Nephron (organoid): ENCODE results near the gene GDF7.
A peak's percentile ranks its signal among the peaks of the same experiment; 100 is the strongest.

Experiments
- H3K27ac Mint-ChIP-seq, 3 experiments: 2 replicates each; pipeline ENCODE4 v1.8.0; 2020; ENCODE audit warnings: mixed read lengths in 3 of 3, mild to moderate bottlenecking in 2 of 3, moderate library complexity in 1 of 3
- H3K27me3 Mint-ChIP-seq: 2 replicates; pipeline ENCODE4 v1.8.0; 2021; ENCODE audit warnings: low read depth, mild to moderate bottlenecking, moderate library complexity, mixed read lengths
- H3K36me3 Mint-ChIP-seq: 2 replicates; pipeline ENCODE4 v1.8.0; 2020; ENCODE audit warnings: low read depth, mixed read lengths
- H3K4me1 Mint-ChIP-seq: 2 replicates; pipeline ENCODE4 v1.8.0; 2020; ENCODE audit warnings: mixed read lengths
- H3K4me3 Mint-ChIP-seq, 3 experiments: 2 replicates each; pipeline ENCODE4 v1.8.0; 2020; ENCODE audit warnings: mild to moderate bottlenecking in 3 of 3, mixed read lengths in 3 of 3, moderate library complexity in 2 of 3
- H3K9me3 Mint-ChIP-seq: 2 replicates; pipeline ENCODE4 v1.8.0; 2020; ENCODE audit warnings: mixed read lengths
- TF ChIP-seq, protein P1 (sequence below), 3 experiments: fragments of 200-600 bp; sonication (generic); IDR thresholded peaks; one replicate each; pipeline ENCODE4 v1.5.0; 2021; ENCODE audit warnings: antibody characterized with exemption in 3 of 3; ENCODE audit not compliant: unreplicated experiment in 3 of 3

The GDF7 gene

DNA sequence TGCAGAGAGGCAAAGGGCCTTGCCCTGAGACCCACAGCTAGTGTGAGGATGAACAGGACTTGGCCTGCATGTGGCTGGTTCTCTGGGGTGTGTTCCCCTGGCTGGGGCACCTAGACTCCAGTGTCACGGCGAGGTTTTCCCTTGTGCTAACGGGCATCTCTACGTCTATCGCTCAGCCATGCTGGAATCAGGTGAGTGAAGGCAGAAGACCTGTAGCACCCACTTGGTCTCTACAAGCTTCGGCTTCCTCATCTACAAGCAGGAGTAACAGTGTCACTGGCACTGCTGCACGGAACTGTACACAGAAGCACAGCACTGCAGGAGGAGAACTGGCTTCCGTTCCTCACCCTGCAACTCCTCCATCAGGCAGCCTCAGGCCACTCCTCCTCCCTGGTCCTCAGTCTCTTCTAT, 46.7 kb upstream of the GDF7 start:
- peaks cover 11% of the 10 kb centered on the region for H3K36me3 Mint-ChIP-seq
- H3K9me3 Mint-ChIP-seq, result no peaks in the 10 kb centered on the region
- H3K4me3 Mint-ChIP-seq, result no peak overlapping the region
- peaks cover 52% of the 10 kb centered on the region for H3K4me1 Mint-ChIP-seq
- TF ChIP-seq, protein P1, sequence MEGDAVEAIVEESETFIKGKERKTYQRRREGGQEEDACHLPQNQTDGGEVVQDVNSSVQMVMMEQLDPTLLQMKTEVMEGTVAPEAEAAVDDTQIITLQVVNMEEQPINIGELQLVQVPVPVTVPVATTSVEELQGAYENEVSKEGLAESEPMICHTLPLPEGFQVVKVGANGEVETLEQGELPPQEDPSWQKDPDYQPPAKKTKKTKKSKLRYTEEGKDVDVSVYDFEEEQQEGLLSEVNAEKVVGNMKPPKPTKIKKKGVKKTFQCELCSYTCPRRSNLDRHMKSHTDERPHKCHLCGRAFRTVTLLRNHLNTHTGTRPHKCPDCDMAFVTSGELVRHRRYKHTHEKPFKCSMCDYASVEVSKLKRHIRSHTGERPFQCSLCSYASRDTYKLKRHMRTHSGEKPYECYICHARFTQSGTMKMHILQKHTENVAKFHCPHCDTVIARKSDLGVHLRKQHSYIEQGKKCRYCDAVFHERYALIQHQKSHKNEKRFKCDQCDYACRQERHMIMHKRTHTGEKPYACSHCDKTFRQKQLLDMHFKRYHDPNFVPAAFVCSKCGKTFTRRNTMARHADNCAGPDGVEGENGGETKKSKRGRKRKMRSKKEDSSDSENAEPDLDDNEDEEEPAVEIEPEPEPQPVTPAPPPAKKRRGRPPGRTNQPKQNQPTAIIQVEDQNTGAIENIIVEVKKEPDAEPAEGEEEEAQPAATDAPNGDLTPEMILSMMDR (IDR thresholded peaks at IDR 0.05; ENCODE audit: unreplicated experiment in 3 of 3), result no peak
- peaks cover 8% of the 10 kb centered on the region for H3K27me3 Mint-ChIP-seq
- H3K27ac Mint-ChIP-seq, result peak overlapping the region; percentile 23 to 91 (median 82)

DNA sequence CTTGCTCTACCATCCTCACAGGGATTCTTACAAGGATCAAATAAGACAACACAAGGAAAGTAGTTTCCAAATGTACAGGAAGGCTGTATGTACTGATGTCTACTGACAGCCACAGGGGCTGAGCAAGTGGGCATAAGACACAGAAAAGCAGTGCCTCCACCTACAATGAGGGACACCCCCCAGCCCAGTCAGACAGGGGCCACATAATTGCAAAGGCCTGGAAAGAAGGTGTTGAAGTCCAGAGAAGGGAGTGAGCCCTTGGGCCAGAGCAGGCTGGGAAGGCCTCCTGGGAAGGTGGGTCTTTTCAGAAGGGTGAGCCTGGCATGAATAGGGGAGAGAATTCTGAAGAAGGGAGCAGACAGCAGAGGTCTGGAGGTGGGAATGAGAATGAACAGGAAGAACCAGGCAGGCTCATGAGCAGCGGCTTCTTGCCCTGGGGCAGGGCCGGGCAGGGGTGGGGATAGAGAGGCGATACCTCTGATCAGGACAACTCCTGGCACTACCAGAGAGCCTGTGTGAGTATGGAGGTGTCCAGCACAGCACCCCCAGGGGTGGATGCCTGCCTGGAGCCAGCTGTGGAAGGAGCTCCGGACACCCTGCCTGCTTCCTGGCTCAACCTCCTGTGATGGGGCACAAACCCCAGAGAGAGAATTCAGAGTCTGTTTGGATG, 46.1 kb upstream of the GDF7 start:
- Mint-ChIP-seq H3K27me3 (peaks cover 8% of the 10 kb centered on the region), H3K9me3 (no peaks in the 10 kb centered on the region), H3K36me3 (peaks cover 11% of the 10 kb centered on the region), H3K4me3 (no peak overlapping the region), H3K27ac (peak overlapping the region; percentile 23 to 91 (median 82)), H3K4me1 (peaks cover 50% of the 10 kb centered on the region)
- TF ChIP-seq, protein P1 (IDR thresholded peaks at IDR 0.05; ENCODE audit: unreplicated experiment in 3 of 3), result no peak

DNA sequence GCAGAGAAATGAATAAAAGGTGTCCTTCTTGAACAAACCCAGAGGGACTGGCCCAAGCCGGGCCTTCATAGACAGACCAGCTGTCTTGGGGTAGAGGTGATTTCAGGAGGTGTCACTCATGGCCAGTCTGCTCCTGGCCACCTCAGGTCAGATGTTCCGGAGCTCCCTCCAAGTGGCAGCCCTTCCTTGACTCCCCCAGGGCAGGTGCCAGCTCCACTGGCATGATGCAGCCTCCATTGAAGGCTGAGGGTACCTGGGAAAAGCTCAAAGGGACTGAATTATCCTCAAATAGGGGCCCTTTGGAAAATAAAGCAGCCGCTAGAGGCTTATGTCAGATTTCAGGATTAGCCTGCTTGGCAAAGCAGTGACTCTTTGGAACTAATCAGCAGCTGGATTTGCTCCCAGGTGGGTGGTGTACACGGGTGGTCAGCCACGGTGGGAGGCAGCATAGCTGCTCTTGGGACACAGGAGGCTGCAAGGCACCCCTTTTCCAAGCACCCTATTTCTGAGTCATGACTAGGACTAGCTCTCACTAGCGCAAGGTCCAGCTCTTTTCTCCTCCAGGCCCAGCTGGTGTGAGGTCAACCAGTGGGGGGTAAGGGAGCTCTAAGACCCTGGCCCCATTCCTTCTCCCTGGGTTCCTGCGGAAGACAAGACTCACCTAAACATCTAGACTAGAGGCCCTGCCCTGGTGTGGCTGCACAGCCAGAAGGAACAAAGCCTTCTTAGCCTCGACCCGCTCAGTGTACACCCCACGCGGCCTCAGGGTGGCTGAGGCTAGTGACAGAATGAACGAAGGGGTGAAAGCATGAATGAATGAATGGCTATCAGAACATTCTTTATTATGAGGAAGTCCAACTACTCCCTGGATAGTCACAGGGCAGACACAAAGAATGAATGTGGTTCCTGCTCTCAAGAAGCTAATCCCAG, 45.3 kb upstream of the GDF7 start:
- no peak overlapping the region for H3K4me3 Mint-ChIP-seq
- H3K27ac Mint-ChIP-seq, result peak overlapping the region in 1 of 3 experiments; percentile 33
- H3K4me1 Mint-ChIP-seq, result peaks cover 51% of the 10 kb centered on the region
- no peaks in the 10 kb centered on the region for H3K9me3 Mint-ChIP-seq
- TF ChIP-seq, protein P1 (IDR thresholded peaks at IDR 0.05; ENCODE audit: unreplicated experiment in 3 of 3), result no peak
- H3K36me3 Mint-ChIP-seq, result peaks cover 11% of the 10 kb centered on the region
- H3K27me3 Mint-ChIP-seq, result peaks cover 8% of the 10 kb centered on the region

DNA sequence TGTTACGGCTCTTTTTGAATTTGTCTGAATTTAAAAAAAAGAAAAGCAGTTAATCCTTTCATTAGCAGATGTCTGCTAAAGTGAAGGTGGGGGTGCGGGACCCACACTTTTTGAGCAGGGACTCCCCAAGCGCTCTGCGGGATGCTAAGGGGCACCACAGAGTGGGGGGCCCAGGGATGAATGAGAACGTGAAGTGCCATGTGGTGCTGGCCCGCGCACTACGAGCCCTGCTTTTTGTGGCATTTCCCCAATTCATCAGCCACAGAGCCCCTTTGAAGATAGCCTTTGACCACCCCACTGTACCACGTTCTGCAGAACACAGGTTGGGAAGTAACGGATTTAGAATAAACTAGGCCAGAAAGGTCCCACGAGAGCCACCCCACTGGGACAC, 44.7 kb upstream of the GDF7 start:
- TF ChIP-seq, protein P1 (IDR thresholded peaks at IDR 0.05; ENCODE audit: unreplicated experiment in 3 of 3), result no peak
- Mint-ChIP-seq H3K4me3 (no peak overlapping the region), H3K27me3 (peaks cover 8% of the 10 kb centered on the region), H3K27ac (no peak overlapping the region), H3K36me3 (peaks cover 11% of the 10 kb centered on the region), H3K9me3 (no peaks in the 10 kb centered on the region), H3K4me1 (peaks cover 46% of the 10 kb centered on the region)

DNA sequence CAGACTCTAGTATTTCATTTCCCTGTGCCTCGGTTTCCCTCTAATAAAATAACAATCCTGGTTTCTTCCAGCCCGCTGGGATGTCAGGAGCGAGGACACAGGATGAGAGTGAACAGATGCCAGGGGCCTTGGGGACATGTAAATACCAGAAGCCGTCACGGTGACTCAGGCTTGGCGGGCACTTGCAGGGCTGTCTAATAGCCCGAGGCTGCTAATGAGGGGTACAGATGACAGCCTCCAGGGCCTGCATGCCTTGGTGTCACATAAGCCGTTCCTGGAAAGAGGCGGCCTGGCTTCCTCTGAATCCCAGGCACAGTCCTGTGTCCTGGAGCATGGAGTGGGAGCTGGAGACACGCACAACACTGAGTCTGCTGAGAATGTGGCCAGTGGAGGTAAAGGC, 44.2 kb upstream of the GDF7 start:
- TF ChIP-seq, protein P1 (IDR thresholded peaks at IDR 0.05; ENCODE audit: unreplicated experiment in 3 of 3), result no peak
- Mint-ChIP-seq H3K36me3 (peaks cover 11% of the 10 kb centered on the region), H3K4me1 (peaks cover 46% of the 10 kb centered on the region), H3K4me3 (no peak overlapping the region), H3K27me3 (peaks cover 8% of the 10 kb centered on the region), H3K9me3 (no peaks in the 10 kb centered on the region), H3K27ac (peak overlapping the region; percentile 23 to 83 (median 47))
